Type B pancreatic cell (in vitro differentiated cells): ENCODE measurements around the gene HOTAIR. TPM values are rescaled to one million over a fixed set of nuclear protein-coding genes. Genes with fewer than 3 reads are reported as not detected.

Source experiments
- DNase-seq: peaks from one replicate; pipeline ENCODE4 v3.0.0; 2021; ENCODE audit warnings: mixed read lengths; ENCODE audit not compliant: unreplicated experiment; ENCODE audit errors: extremely low spot score
- H3K27ac Mint-ChIP-seq: 2 replicates; pipeline ENCODE4 v1.8.0; 2021; ENCODE audit warnings: mild to moderate bottlenecking, mixed read lengths
- H3K27me3 Mint-ChIP-seq: 2 replicates; pipeline ENCODE4 v1.8.0; 2021; ENCODE audit warnings: mixed read lengths
- H3K36me3 Mint-ChIP-seq: 2 replicates; pipeline ENCODE4 v1.8.0; 2021; ENCODE audit warnings: mixed read lengths
- H3K4me1 Mint-ChIP-seq: one replicate; pipeline ENCODE4 v1.8.0; 2021; ENCODE audit warnings: mixed read lengths; ENCODE audit not compliant: unreplicated experiment
- H3K4me3 Mint-ChIP-seq: 2 replicates; pipeline ENCODE4 v1.8.0; 2021; ENCODE audit warnings: mild to moderate bottlenecking, mixed read lengths
- H3K9me3 Mint-ChIP-seq: 2 replicates; pipeline ENCODE4 v1.8.0; 2021; ENCODE audit warnings: mixed read lengths
- total RNA-seq: library from RNA; stranded (reverse); gene quantifications from 2 replicates; pipeline ENCODE4 v1.2.1, GENCODE V29; 2021; ENCODE audit warnings: low replicate concordance
- TF ChIP-seq, protein P1 (sequence below): fragments of 200-600 bp; sonication (generic); conservative IDR thresholded peaks from 2 replicates; pipeline ENCODE4 v1.5.0; 2021; ENCODE audit warnings: antibody characterized with exemption, mild to moderate bottlenecking

Gene HOTAIR
- total RNA-seq, 1 donor from 2014 or later, result not detected

DNA sequence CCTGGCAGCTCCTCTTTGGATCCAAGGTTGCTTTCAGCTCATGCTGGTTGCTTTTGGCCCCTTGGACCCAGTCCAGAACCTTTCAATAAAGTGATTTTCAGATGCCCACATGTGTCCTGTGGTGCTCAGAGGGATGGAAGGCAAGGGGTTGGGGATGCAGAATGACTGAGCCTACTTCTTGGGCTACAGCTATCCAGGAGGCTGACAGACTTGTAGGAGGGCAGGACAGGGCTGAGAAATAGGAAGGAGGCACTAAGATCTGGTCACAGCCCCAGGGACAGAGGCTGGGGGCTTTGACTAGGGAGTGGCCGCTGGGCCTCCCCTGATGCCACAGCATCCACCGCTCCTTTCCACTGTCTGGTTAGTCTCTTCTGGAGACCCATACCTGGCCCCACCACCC, 3.1 kb downstream of the HOTAIR start:
- H3K4me1 Mint-ChIP-seq, result peaks cover 3% of the 10 kb centered on the region
- no peak overlapping the region for H3K4me3 Mint-ChIP-seq
- no peaks in the 10 kb centered on the region for H3K9me3 Mint-ChIP-seq
- no peak for DNase-seq
- TF ChIP-seq, protein P1, sequence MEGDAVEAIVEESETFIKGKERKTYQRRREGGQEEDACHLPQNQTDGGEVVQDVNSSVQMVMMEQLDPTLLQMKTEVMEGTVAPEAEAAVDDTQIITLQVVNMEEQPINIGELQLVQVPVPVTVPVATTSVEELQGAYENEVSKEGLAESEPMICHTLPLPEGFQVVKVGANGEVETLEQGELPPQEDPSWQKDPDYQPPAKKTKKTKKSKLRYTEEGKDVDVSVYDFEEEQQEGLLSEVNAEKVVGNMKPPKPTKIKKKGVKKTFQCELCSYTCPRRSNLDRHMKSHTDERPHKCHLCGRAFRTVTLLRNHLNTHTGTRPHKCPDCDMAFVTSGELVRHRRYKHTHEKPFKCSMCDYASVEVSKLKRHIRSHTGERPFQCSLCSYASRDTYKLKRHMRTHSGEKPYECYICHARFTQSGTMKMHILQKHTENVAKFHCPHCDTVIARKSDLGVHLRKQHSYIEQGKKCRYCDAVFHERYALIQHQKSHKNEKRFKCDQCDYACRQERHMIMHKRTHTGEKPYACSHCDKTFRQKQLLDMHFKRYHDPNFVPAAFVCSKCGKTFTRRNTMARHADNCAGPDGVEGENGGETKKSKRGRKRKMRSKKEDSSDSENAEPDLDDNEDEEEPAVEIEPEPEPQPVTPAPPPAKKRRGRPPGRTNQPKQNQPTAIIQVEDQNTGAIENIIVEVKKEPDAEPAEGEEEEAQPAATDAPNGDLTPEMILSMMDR, result no peak
- no peak overlapping the region for H3K27ac Mint-ChIP-seq
- H3K36me3 Mint-ChIP-seq, result no peaks in the 10 kb centered on the region
- peaks cover 96% of the 10 kb centered on the region for H3K27me3 Mint-ChIP-seq

DNA sequence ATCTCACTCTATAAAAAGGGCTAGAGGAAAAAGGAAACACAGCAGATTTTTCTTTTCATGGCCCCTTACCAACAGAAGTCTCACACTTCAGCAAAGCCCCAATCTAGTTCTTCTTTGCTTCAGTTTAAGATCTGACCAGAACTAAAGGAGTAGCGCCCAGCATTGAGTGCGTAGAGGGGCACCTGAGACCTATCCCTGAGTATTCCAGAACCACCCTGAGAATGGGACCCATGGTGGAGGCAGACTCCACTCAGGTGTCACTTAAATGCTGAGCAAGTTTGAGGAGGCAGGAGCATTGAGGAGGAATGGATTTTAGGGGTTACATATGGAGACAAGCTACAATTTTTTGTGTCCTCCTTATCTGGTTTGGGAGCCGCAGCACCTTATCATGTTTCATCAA, 3.6 kb downstream of the HOTAIR start:
- no peak overlapping the region for H3K4me3 Mint-ChIP-seq
- H3K9me3 Mint-ChIP-seq, result no peaks in the 10 kb centered on the region
- H3K36me3 Mint-ChIP-seq, result no peaks in the 10 kb centered on the region
- peaks cover 96% of the 10 kb centered on the region for H3K27me3 Mint-ChIP-seq
- no peak for DNase-seq
- no peak overlapping the region for H3K27ac Mint-ChIP-seq
- peaks cover 9% of the 10 kb centered on the region for H3K4me1 Mint-ChIP-seq
- TF ChIP-seq, protein P1, result no peak

DNA sequence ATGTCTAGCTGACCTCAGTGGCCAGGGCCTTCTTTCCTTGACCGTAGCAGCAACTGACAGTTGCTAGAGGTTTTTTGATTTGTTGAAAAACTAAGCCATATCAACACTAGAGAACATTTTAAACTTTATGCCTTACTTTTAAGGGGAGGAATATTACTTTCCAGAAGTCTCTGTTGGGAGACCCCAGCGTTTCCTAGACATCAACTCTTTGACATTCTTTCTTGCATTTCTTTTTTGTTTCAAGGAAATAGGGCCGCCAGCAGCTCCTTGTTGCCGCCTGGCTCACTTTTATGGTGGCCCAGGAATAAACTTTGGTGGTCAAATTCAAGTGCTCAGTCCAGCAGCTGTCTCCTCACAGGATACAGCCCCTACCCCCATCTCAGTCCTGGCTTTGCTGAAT, 4.3 kb downstream of the HOTAIR start:
- TF ChIP-seq, protein P1, result no peak
- no peak overlapping the region for H3K27ac Mint-ChIP-seq
- H3K27me3 Mint-ChIP-seq, result peaks cover 96% of the 10 kb centered on the region
- no peaks in the 10 kb centered on the region for H3K36me3 Mint-ChIP-seq
- H3K9me3 Mint-ChIP-seq, result no peaks in the 10 kb centered on the region
- no peak for DNase-seq
- H3K4me1 Mint-ChIP-seq, result peaks cover 11% of the 10 kb centered on the region
- no peak overlapping the region for H3K4me3 Mint-ChIP-seq

DNA sequence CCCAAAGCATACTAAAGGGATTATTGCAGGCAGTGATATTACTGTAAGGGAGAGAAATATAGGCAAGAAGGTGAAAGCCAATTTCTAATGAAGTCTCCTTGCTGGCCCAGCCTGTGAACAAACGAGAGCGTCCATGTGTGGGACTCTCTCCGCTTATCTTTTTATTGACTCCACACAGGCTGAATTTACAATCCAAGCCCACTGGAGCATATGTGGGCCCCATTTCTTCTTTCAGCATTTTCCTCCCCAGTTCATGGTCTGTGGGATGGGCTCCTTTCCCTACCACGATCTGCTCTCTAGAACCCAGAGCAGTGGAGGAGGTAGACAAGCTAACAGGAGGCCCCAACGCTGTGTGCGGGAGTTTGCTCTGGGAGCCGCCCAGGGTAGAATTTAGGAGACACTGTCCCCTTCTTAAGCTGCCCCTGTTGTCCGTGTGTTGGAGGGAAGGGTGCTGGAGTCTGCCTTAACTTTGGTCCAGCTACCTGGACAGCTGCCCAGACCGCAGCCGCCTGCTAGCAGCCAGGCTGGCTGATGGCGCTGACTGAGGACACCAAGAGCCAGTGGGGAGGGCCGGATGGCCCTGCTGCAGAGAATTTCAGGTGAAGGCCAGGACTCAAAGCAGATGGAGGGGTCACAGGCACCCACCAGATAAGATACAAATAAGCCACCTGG, 5.0 kb downstream of the HOTAIR start:
- no peak for DNase-seq
- peaks cover 98% of the 10 kb centered on the region for H3K27me3 Mint-ChIP-seq
- peaks cover 12% of the 10 kb centered on the region for H3K4me1 Mint-ChIP-seq
- TF ChIP-seq, protein P1, result no peak
- no peak overlapping the region for H3K27ac Mint-ChIP-seq
- H3K9me3 Mint-ChIP-seq, result no peaks in the 10 kb centered on the region
- H3K4me3 Mint-ChIP-seq, result no peak overlapping the region
- H3K36me3 Mint-ChIP-seq, result no peaks in the 10 kb centered on the region

DNA sequence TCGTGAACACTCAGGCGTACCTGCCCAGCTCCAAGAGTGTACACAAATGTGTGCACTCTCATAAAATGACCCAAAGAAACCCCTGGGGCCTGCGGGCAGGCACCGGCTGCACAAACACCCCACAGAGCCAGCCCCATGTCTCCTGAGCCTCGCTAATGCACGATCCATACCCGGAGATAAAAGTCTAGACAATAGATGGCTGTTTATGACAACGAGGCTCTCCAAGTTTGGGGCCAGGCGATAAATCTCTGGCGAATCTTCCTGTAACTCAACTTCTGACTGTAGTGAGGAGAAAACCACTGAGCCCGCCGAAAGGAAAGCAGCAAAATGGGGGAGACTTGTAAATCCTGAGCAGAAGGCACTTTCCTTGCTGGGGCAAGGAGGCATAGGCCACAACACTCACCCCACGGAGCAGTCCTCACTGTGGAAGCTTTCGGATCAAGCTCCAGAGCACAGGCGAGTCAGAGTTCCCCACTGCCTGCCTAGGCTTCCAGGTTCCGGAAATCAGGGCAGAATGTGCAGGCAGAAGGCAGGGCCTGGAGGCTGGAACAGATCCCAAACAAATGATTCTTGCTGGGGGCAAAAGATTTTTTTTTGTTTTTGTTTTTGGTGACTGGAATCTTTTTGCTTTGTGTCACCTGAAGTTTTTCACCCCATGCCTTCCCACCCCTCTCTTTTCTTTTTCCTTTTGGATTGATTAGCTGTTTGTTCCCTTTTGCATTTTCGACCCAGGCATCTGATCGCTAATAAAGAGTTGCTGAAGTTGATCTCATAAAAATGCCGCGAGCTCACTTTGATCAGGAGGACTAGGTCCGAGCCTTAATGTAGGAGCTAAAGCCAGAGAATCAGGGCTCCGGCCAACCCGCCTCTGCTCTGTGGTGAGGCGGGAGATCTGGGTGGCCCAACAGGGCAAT, 6.3 kb downstream of the HOTAIR start:
- Mint-ChIP-seq H3K27me3 (peaks cover 100% of the 10 kb centered on the region), H3K9me3 (no peaks in the 10 kb centered on the region), H3K36me3 (no peaks in the 10 kb centered on the region), H3K4me3 (no peak overlapping the region), H3K27ac (no peak overlapping the region), H3K4me1 (peaks cover 12% of the 10 kb centered on the region)
- TF ChIP-seq, protein P1, result no peak
- DNase-seq, result no peak
